Measurements from ENCODE around the gene WSCD1.

The WSCD1 gene

GRCh38 chr17:6110088-6110487 lies 39.9 kb downstream of the WSCD1 start:
- DNase-seq: no peak

- DNase-seq: no peak
Measured at GRCh38 chr17:6110592-6110991, 40.4 kb downstream of the WSCD1 start.

- DNase-seq: no peak
Measured at GRCh38 chr17:6120351-6120750, 50.2 kb downstream of the WSCD1 start.

- no peak for DNase-seq
Measured at GRCh38 chr17:6124856-6125255, 54.7 kb downstream of the WSCD1 start.

GRCh38 chr17:6126768-6127167 lies 56.6 kb downstream of the WSCD1 start:
- DNase-seq: no peak

GRCh38 chr17:6134721-6135120 lies 64.5 kb downstream of the WSCD1 start:
- peak; percentile 84 for DNase-seq

GRCh38 chr17:6135236-6135635 lies 65.1 kb downstream of the WSCD1 start:
- peak; percentile 87 for DNase-seq

- DNase-seq: peak; percentile 93
Measured at GRCh38 chr17:6135996-6136395, 65.8 kb downstream of the WSCD1 start.

GRCh38 chr17:6137716-6138502 lies 67.7 kb downstream of the WSCD1 start:
- DNase-seq: peak; percentile 36

GRCh38 chr17:6138761-6139446 lies 68.7 kb downstream of the WSCD1 start:
- no peak for DNase-seq

GRCh38 chr17:6139447-6139832 lies 69.3 kb downstream of the WSCD1 start:
- DNase-seq: no peak

GRCh38 chr17:6140188-6140587 lies 70.0 kb downstream of the WSCD1 start:
- DNase-seq: no peak

- no peak for DNase-seq
Measured at GRCh38 chr17:6140728-6141330, 70.7 kb downstream of the WSCD1 start.

GRCh38 chr17:6142701-6143100 lies 72.5 kb downstream of the WSCD1 start:
- DNase-seq: no peak

GRCh38 chr17:6145946-6146345 lies 75.8 kb downstream of the WSCD1 start:
- no peak for DNase-seq

GRCh38 chr17:6147042-6147441 lies 76.9 kb downstream of the WSCD1 start:
- no peak for DNase-seq

GRCh38 chr17:6153375-6153774 lies 83.2 kb downstream of the WSCD1 start:
- peak; percentile 53 for DNase-seq

GRCh38 chr17:6157716-6158115 lies 87.5 kb downstream of the WSCD1 start:
- DNase-seq: no peak

- no peak for DNase-seq
Measured at GRCh38 chr17:6159541-6160231, 89.5 kb downstream of the WSCD1 start.

- DNase-seq: no peak
Measured at GRCh38 chr17:6160232-6160555, 90.0 kb downstream of the WSCD1 start.

GRCh38 chr17:6160911-6161855 lies 91.0 kb downstream of the WSCD1 start:
- no peak for DNase-seq

- no peak for DNase-seq
Measured at GRCh38 chr17:6162216-6162615, 92.0 kb downstream of the WSCD1 start.

Data from NCI-H446 treated with DMSO at 0.1 percent for 48 hours (cell line).